Endothelial cell of umbilical vein (primary cell): ENCODE data around the gene CNR2.

ENCODE experiments used
- MYC ChIP-seq: IDR thresholded peaks from one replicate; pipeline ENCODE4 v1.6.1; 2011; ENCODE audit warnings: mild to moderate bottlenecking, low read depth, low read length
- POLR2A ChIP-seq: IDR thresholded peaks from 2 replicates; pipeline ENCODE4 v1.6.1; 2012; ENCODE audit warnings: low read depth, mild to moderate bottlenecking, control low read depth, low read length
- POLR2AphosphoS5 ChIP-seq: IDR thresholded peaks from 2 replicates; pipeline ENCODE4 v1.6.1; 2012; ENCODE audit warnings: low read depth, mild to moderate bottlenecking, control low read depth, low read length, moderate library complexity; ENCODE audit not compliant: insufficient read depth
- TF ChIP-seq, protein P1 (sequence below), 2 donors: IDR thresholded peaks; 1 replicate in 1 of 2; 2 replicates in 1 of 2; pipeline ENCODE4 v1.5.1; 2011; ENCODE audit warnings: low read length in 2 of 2, mild to moderate bottlenecking in 2 of 2, moderate library complexity in 2 of 2, control low read depth in 1 of 2, inconsistent platforms in 1 of 2, low read depth in 1 of 2; ENCODE audit not compliant: insufficient read depth in 1 of 2; ENCODE audit errors: extremely low read depth in 1 of 2
- TF ChIP-seq, protein P2 (sequence below): IDR thresholded peaks from 2 replicates; pipeline ENCODE4 v1.6.1; 2011; ENCODE audit not compliant: insufficient read depth, insufficient read length

- no peak for TF ChIP-seq POLR2AphosphoS5
- no peak for TF ChIP-seq POLR2A
- TF ChIP-seq, protein P1, sequence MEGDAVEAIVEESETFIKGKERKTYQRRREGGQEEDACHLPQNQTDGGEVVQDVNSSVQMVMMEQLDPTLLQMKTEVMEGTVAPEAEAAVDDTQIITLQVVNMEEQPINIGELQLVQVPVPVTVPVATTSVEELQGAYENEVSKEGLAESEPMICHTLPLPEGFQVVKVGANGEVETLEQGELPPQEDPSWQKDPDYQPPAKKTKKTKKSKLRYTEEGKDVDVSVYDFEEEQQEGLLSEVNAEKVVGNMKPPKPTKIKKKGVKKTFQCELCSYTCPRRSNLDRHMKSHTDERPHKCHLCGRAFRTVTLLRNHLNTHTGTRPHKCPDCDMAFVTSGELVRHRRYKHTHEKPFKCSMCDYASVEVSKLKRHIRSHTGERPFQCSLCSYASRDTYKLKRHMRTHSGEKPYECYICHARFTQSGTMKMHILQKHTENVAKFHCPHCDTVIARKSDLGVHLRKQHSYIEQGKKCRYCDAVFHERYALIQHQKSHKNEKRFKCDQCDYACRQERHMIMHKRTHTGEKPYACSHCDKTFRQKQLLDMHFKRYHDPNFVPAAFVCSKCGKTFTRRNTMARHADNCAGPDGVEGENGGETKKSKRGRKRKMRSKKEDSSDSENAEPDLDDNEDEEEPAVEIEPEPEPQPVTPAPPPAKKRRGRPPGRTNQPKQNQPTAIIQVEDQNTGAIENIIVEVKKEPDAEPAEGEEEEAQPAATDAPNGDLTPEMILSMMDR (IDR thresholded peaks at IDR 0.05; ENCODE audit: extremely low read depth in 1 of 2, insufficient read depth in 1 of 2, low read depth in 1 of 2, low read length in 2 of 2) = no peak
- TF ChIP-seq, protein P2, sequence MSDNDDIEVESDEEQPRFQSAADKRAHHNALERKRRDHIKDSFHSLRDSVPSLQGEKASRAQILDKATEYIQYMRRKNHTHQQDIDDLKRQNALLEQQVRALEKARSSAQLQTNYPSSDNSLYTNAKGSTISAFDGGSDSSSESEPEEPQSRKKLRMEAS = no peak
- TF ChIP-seq MYC = no peak
Observed at GRCh38 chr1:23823767-23824166, 89.4 kb downstream of the CNR2 start.
